DND-41 (cell line): ENCODE data around the gene SOD3.

Source experiments
- ATAC-seq: fragments of 200-7000 bp; cut with Tn5 transposase; 3 replicates; pipeline ENCODE4 v1.9.1; 2021; ENCODE audit warnings: low read depth; ENCODE audit not compliant: insufficient read depth
- DNase-seq: peaks from one replicate; pipeline ENCODE4 v3.0.0-alpha.2; 2020
- H2AFZ ChIP-seq: 2 replicates; pipeline ENCODE4 v1.6.0; 2012; ENCODE audit warnings: low read depth, low read length
- H3K27ac ChIP-seq: 2 replicates; pipeline ENCODE4 v1.5.1; 2012; ENCODE audit warnings: low read length, inconsistent platforms
- H3K27me3 ChIP-seq: fragments of 200-600 bp; sonication (generic); 2 replicates; pipeline ENCODE4 v1.6.0; 2012; ENCODE audit warnings: low read length, mild to moderate bottlenecking, inconsistent platforms; ENCODE audit not compliant: insufficient read depth, poor library complexity
- H3K36me3 ChIP-seq: 2 replicates; pipeline ENCODE4 v1.5.1; 2012; ENCODE audit warnings: low read length, inconsistent platforms; ENCODE audit not compliant: insufficient read depth
- H3K4me1 ChIP-seq: 2 replicates; pipeline ENCODE4 v1.5.1; 2012; ENCODE audit warnings: mild to moderate bottlenecking, low read length; ENCODE audit not compliant: insufficient read depth
- H3K4me2 ChIP-seq: 2 replicates; pipeline ENCODE4 v1.6.0; 2012; ENCODE audit warnings: mild to moderate bottlenecking, moderate library complexity, low read length, inconsistent platforms; ENCODE audit not compliant: insufficient read depth
- H3K4me3 ChIP-seq, 2 experiments: fragments of 200-600 bp in 1 of 2; shearing (Covaris generic) in 1 of 2; 2 replicates each; pipeline ENCODE4 v1.5.1; 2012 to 2016; ENCODE audit warnings: inconsistent platforms in 2 of 2, low read length in 2 of 2, mild to moderate bottlenecking in 2 of 2, low read depth in 1 of 2, moderate library complexity in 1 of 2
- H3K79me2 ChIP-seq: 2 replicates; pipeline ENCODE4 v1.6.0; 2012; ENCODE audit warnings: low read length, inconsistent platforms; ENCODE audit not compliant: insufficient read depth
- H3K9ac ChIP-seq: 2 replicates; pipeline ENCODE4 v1.6.0; 2012; ENCODE audit warnings: low read depth, mild to moderate bottlenecking, inconsistent platforms, low read length, moderate library complexity
- H3K9me3 ChIP-seq: 2 replicates; pipeline ENCODE4 v1.5.1; 2012; ENCODE audit warnings: low read length, moderate library complexity, mild to moderate bottlenecking, inconsistent platforms; ENCODE audit not compliant: insufficient read depth, severe bottlenecking
- H4K20me1 ChIP-seq: 2 replicates; pipeline ENCODE4 v1.6.0; 2012; ENCODE audit warnings: low read length; ENCODE audit not compliant: insufficient read depth
- CTCF ChIP-seq: IDR thresholded peaks from 2 replicates; pipeline ENCODE4 v1.5.1; 2012; ENCODE audit warnings: borderline replicate concordance, low read length, moderate library complexity, mild to moderate bottlenecking; ENCODE audit not compliant: poor library complexity, severe bottlenecking; ENCODE audit errors: extremely low read depth
- EZH2 ChIP-seq: IDR thresholded peaks from 3 replicates; pipeline ENCODE4 v1.6.1; 2012; ENCODE audit warnings: borderline replicate concordance, low read depth, mild to moderate bottlenecking, moderate library complexity, low read length, inconsistent platforms; ENCODE audit not compliant: severe bottlenecking

Gene SOD3

GRCh38 chr4:24792552-24792951 lies 2.8 kb upstream of the SOD3 start:
- Histone ChIP-seq H2AFZ (no peak overlapping the region), H3K27me3 (no peaks in the 10 kb centered on the region), H3K4me1 (no peaks in the 10 kb centered on the region), H3K4me2 (no peak overlapping the region), H3K4me3 (no peak overlapping the region), H3K9ac (no peak overlapping the region), H3K36me3 (no peaks in the 10 kb centered on the region), H3K27ac (no peak overlapping the region), H4K20me1 (no peaks in the 10 kb centered on the region), H3K79me2 (no peaks in the 10 kb centered on the region), H3K9me3 (no peaks in the 10 kb centered on the region)
- ATAC-seq (no peak), DNase-seq (no peak)
- no peak for TF ChIP-seq CTCF
- no peak for TF ChIP-seq EZH2

DNA sequence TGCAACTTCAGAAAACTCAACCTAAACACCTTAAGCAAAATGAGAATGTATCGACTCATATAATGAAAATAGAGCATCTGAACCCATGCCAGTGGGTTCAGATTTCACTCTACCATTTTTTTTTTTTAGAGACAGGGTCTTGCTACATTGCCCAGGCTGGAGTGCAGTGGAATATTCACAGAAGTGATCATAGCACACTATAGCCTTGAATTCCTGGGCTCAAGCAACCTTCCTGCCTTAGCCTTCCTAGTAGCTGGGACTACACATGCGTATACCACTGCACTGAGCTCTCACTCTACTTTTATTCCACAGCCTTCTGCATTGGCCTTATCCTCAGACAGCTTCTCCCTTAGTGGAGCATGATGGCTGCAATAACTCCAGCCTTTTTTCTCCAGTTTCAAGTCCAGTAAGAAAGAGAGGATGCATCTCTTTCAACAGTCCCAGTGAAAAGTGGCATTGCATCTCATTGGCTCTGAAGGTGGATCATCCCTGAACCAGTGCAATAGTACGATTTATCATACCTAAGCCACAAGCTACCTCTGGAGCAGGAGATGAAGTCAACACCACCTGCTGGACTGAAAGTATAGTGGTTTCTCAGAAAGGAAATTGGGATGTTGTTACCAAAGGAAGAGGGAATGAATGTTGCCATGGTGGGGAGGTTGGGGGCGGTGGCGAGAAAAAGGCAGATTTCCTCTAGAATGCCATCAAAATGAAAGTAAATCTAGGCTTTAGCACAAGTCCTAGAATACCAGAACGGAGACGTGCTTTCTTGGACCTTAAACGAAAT lies 2.0 kb upstream of the SOD3 start:
- Histone ChIP-seq H4K20me1 (no peaks in the 10 kb centered on the region), H3K27ac (no peak overlapping the region), H3K4me1 (no peaks in the 10 kb centered on the region), H3K79me2 (no peaks in the 10 kb centered on the region), H3K4me2 (no peak overlapping the region), H3K36me3 (no peaks in the 10 kb centered on the region), H3K4me3 (no peak overlapping the region), H3K9ac (no peak overlapping the region), H2AFZ (no peak overlapping the region), H3K27me3 (no peaks in the 10 kb centered on the region), H3K9me3 (no peaks in the 10 kb centered on the region)
- no peak for TF ChIP-seq CTCF
- no peak for TF ChIP-seq EZH2
- no peak for DNase-seq
- ATAC-seq = no peak

DNA sequence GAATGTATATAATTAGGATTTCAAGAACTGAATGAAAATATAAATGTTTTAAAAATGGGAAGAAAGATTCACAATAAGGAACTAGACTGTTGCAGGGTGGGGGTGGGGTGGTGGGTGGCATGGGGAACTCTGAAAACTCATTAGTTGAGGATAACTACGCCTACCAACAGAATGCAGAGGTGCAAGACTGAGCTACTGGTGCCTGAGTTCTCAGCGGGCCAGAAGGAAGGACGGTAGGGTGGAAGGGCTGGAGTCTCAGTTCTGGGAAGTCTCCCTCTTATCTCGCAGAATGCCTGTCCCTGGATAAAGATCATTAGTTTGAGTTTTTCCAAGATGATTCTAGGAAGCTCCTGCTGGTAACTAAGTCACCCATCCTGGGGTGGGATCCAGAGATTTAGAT lies 1.3 kb upstream of the SOD3 start:
- H3K27ac ChIP-seq = no peak overlapping the region
- no peak overlapping the region for H3K4me2 ChIP-seq
- no peak for ATAC-seq
- TF ChIP-seq CTCF (no peak), EZH2 (no peak)
- no peak overlapping the region for H3K4me3 ChIP-seq
- H2AFZ ChIP-seq = no peak overlapping the region
- H3K79me2 ChIP-seq = no peaks in the 10 kb centered on the region
- DNase-seq = no peak
- no peaks in the 10 kb centered on the region for H3K4me1 ChIP-seq
- H3K27me3 ChIP-seq = no peaks in the 10 kb centered on the region
- no peak overlapping the region for H3K9ac ChIP-seq
- H4K20me1 ChIP-seq = no peaks in the 10 kb centered on the region
- no peaks in the 10 kb centered on the region for H3K36me3 ChIP-seq
- no peaks in the 10 kb centered on the region for H3K9me3 ChIP-seq

GRCh38 chr4:24794480-24794879 lies 893 bp upstream of the SOD3 start:
- no peaks in the 10 kb centered on the region for H3K9me3 ChIP-seq
- ATAC-seq (no peak), DNase-seq (no peak)
- no peaks in the 10 kb centered on the region for H3K36me3 ChIP-seq
- H3K27me3 ChIP-seq = no peaks in the 10 kb centered on the region
- H2AFZ ChIP-seq = no peak overlapping the region
- no peaks in the 10 kb centered on the region for H4K20me1 ChIP-seq
- no peak overlapping the region for H3K4me2 ChIP-seq
- TF ChIP-seq EZH2 = no peak
- no peak for TF ChIP-seq CTCF
- H3K4me1 ChIP-seq = no peaks in the 10 kb centered on the region
- no peaks in the 10 kb centered on the region for H3K79me2 ChIP-seq
- no peak overlapping the region for H3K27ac ChIP-seq
- H3K9ac ChIP-seq = no peak overlapping the region
- H3K4me3 ChIP-seq = no peak overlapping the region
